GM18507 (cell line): Measurements from ENCODE around the gene GPX3.
A peak's percentile ranks its signal among the peaks of the same experiment; 100 is the strongest.

Experiments
- DNase-seq: peaks from one replicate; pipeline ENCODE4 v3.0.0; 2011; ENCODE audit warnings: low read depth; ENCODE audit not compliant: insufficient read length; ENCODE audit errors: extremely low spot score
- FAIRE-seq: peaks from 2 replicates; lab custom pipeline; 2011; peaks lifted over from hg19 to GRCh38; lab: Jason Lieb, UNC

Gene GPX3

GRCh38 chr5:151030056-151030336, 9.6 kb downstream of the GPX3 start:
- no peak for FAIRE-seq
- DNase-seq: no peak

GRCh38 chr5:151030379-151030778, 10.0 kb downstream of the GPX3 start:
- DNase-seq (no peak), FAIRE-seq (no peak)

GRCh38 chr5:151031554-151031953, 11.2 kb downstream of the GPX3 start:
- FAIRE-seq: no peak
- no peak for DNase-seq

GRCh38 chr5:151033217-151033934, 13.0 kb downstream of the GPX3 start:
- FAIRE-seq: no peak
- no peak for DNase-seq

- FAIRE-seq (no peak), DNase-seq (no peak)
Observed at GRCh38 chr5:151034422-151035379, 14.3 kb downstream of the GPX3 start.

GRCh38 chr5:151036556-151036955, 16.2 kb downstream of the GPX3 start:
- DNase-seq: no peak
- FAIRE-seq: no peak

GRCh38 chr5:151037561-151038411, 17.4 kb downstream of the GPX3 start:
- DNase-seq: no peak
- no peak for FAIRE-seq

- no peak for FAIRE-seq
- DNase-seq: no peak
Observed at GRCh38 chr5:151038412-151038745, 18.0 kb downstream of the GPX3 start.

GRCh38 chr5:151038801-151039238, 18.4 kb downstream of the GPX3 start:
- DNase-seq (no peak), FAIRE-seq (no peak)

GRCh38 chr5:151039665-151040064, 19.3 kb downstream of the GPX3 start:
- DNase-seq (no peak), FAIRE-seq (no peak)

GRCh38 chr5:151040211-151040747, 19.9 kb downstream of the GPX3 start:
- DNase-seq (no peak), FAIRE-seq (no peak)

- FAIRE-seq (no peak), DNase-seq (no peak)
Observed at GRCh38 chr5:151041577-151042268, 21.3 kb downstream of the GPX3 start.

- FAIRE-seq (no peak), DNase-seq (no peak)
Observed at GRCh38 chr5:151042453-151043093, 22.2 kb downstream of the GPX3 start.

- no peak for FAIRE-seq
- no peak for DNase-seq
Observed at GRCh38 chr5:151047814-151048425, 27.5 kb downstream of the GPX3 start.

GRCh38 chr5:151048526-151048925, 28.1 kb downstream of the GPX3 start:
- no peak for FAIRE-seq
- no peak for DNase-seq

- DNase-seq (peak; percentile 60), FAIRE-seq (peak; percentile 86)
Observed at GRCh38 chr5:151051066-151051930, 30.9 kb downstream of the GPX3 start.

GRCh38 chr5:151051931-151052608, 31.7 kb downstream of the GPX3 start:
- no peak for FAIRE-seq

More at GRCh38 chr5:151051931-151052608, 31.7 kb downstream of the GPX3 start:
- no peak for DNase-seq
